Measurements from ENCODE around the gene SP2.

The SP2 gene

GRCh38 chr17:47895856-47896671 lies at the start of gene SP2:
Gene SP2, plus strand, starts transcription at chr17:47896236. Its CDS starts 51 bp downstream, at chr17:47896287.
- DNase-seq (ENCODE audit: low read depth in 2 of 2): peak; percentile 99

- DNase-seq (ENCODE audit: low read depth in 2 of 2): no peak
Measured at GRCh38 chr17:47846716-47847340, 49.2 kb upstream of the SP2 start.

- DNase-seq (ENCODE audit: low read depth in 2 of 2): no peak
Measured at GRCh38 chr17:47847341-47848197, 48.5 kb upstream of the SP2 start.

GRCh38 chr17:47848198-47848513 lies 47.9 kb upstream of the SP2 start:
- DNase-seq (ENCODE audit: low read depth in 2 of 2): no peak

GRCh38 chr17:47850373-47850691 lies 45.7 kb upstream of the SP2 start:
- no peak for DNase-seq (ENCODE audit: low read depth in 2 of 2)

GRCh38 chr17:47850692-47851573 lies 45.1 kb upstream of the SP2 start, which contains the start of gene SP6:
Gene SP6, minus strand, starts transcription at chr17:47851163. Its CDS starts 2,734 bp downstream, at chr17:47848429.
- peak; percentile 39 to 68 for DNase-seq (ENCODE audit: low read depth in 2 of 2)

GRCh38 chr17:47851764-47852112 lies 44.3 kb upstream of the SP2 start:
- no peak for DNase-seq (ENCODE audit: low read depth in 2 of 2)

- no peak for DNase-seq (ENCODE audit: low read depth in 2 of 2)
Measured at GRCh38 chr17:47852113-47852949, 43.7 kb upstream of the SP2 start.

- no peak for DNase-seq (ENCODE audit: low read depth in 2 of 2)
Measured at GRCh38 chr17:47853616-47854015, 42.4 kb upstream of the SP2 start.

GRCh38 chr17:47855737-47856136 lies 40.3 kb upstream of the SP2 start:
- no peak for DNase-seq (ENCODE audit: low read depth in 2 of 2)

GRCh38 chr17:47856830-47857229 lies 39.2 kb upstream of the SP2 start:
- no peak for DNase-seq (ENCODE audit: low read depth in 2 of 2)

GRCh38 chr17:47857551-47858455 lies 38.2 kb upstream of the SP2 start:
- no peak for DNase-seq (ENCODE audit: low read depth in 2 of 2)

- DNase-seq (ENCODE audit: low read depth in 2 of 2): no peak
Measured at GRCh38 chr17:47860386-47860785, 35.6 kb upstream of the SP2 start.

- DNase-seq (ENCODE audit: low read depth in 2 of 2): no peak
Measured at GRCh38 chr17:47862621-47863440, 33.2 kb upstream of the SP2 start.

GRCh38 chr17:47864791-47865216 lies 31.2 kb upstream of the SP2 start:
- DNase-seq (ENCODE audit: low read depth in 2 of 2): no peak

- no peak for DNase-seq (ENCODE audit: low read depth in 2 of 2)
Measured at GRCh38 chr17:47866941-47867340, 29.1 kb upstream of the SP2 start.

- DNase-seq (ENCODE audit: low read depth in 2 of 2): no peak
Measured at GRCh38 chr17:47867813-47868533, 28.1 kb upstream of the SP2 start.

GRCh38 chr17:47869114-47869513 lies 26.9 kb upstream of the SP2 start:
- DNase-seq (ENCODE audit: low read depth in 2 of 2): no peak

Measured in stimulated activated CD4-positive, alpha-beta T cell treated with anti-CD3 and anti-CD28 coated beads, Interleukin-12 subunit alpha, Interleukin-12 subunit beta, amount 100 ng/mL, for 24 hours (primary cell).